DND-41 (cell line): ENCODE data around the gene ZBTB12.

Source experiments
- ATAC-seq: fragments of 200-7000 bp; cut with Tn5 transposase; 3 replicates; pipeline ENCODE4 v1.9.1; 2021; ENCODE audit warnings: low read depth; ENCODE audit not compliant: insufficient read depth
- DNase-seq: peaks from one replicate; pipeline ENCODE4 v3.0.0-alpha.2; 2020
- H2AFZ ChIP-seq: 2 replicates; pipeline ENCODE4 v1.6.0; 2012; ENCODE audit warnings: low read depth, low read length
- H3K27ac ChIP-seq: 2 replicates; pipeline ENCODE4 v1.5.1; 2012; ENCODE audit warnings: low read length, inconsistent platforms
- H3K27me3 ChIP-seq: fragments of 200-600 bp; sonication (generic); 2 replicates; pipeline ENCODE4 v1.6.0; 2012; ENCODE audit warnings: low read length, mild to moderate bottlenecking, inconsistent platforms; ENCODE audit not compliant: insufficient read depth, poor library complexity
- H3K36me3 ChIP-seq: 2 replicates; pipeline ENCODE4 v1.5.1; 2012; ENCODE audit warnings: low read length, inconsistent platforms; ENCODE audit not compliant: insufficient read depth
- H3K4me1 ChIP-seq: 2 replicates; pipeline ENCODE4 v1.5.1; 2012; ENCODE audit warnings: mild to moderate bottlenecking, low read length; ENCODE audit not compliant: insufficient read depth
- H3K4me2 ChIP-seq: 2 replicates; pipeline ENCODE4 v1.6.0; 2012; ENCODE audit warnings: mild to moderate bottlenecking, moderate library complexity, low read length, inconsistent platforms; ENCODE audit not compliant: insufficient read depth
- H3K4me3 ChIP-seq, 2 experiments: fragments of 200-600 bp in 1 of 2; shearing (Covaris generic) in 1 of 2; 2 replicates each; pipeline ENCODE4 v1.5.1; 2012 to 2016; ENCODE audit warnings: inconsistent platforms in 2 of 2, low read length in 2 of 2, mild to moderate bottlenecking in 2 of 2, low read depth in 1 of 2, moderate library complexity in 1 of 2
- H3K79me2 ChIP-seq: 2 replicates; pipeline ENCODE4 v1.6.0; 2012; ENCODE audit warnings: low read length, inconsistent platforms; ENCODE audit not compliant: insufficient read depth
- H3K9ac ChIP-seq: 2 replicates; pipeline ENCODE4 v1.6.0; 2012; ENCODE audit warnings: low read depth, mild to moderate bottlenecking, inconsistent platforms, low read length, moderate library complexity
- H3K9me3 ChIP-seq: 2 replicates; pipeline ENCODE4 v1.5.1; 2012; ENCODE audit warnings: low read length, moderate library complexity, mild to moderate bottlenecking, inconsistent platforms; ENCODE audit not compliant: insufficient read depth, severe bottlenecking
- H4K20me1 ChIP-seq: 2 replicates; pipeline ENCODE4 v1.6.0; 2012; ENCODE audit warnings: low read length; ENCODE audit not compliant: insufficient read depth
- CTCF ChIP-seq: IDR thresholded peaks from 2 replicates; pipeline ENCODE4 v1.5.1; 2012; ENCODE audit warnings: borderline replicate concordance, low read length, moderate library complexity, mild to moderate bottlenecking; ENCODE audit not compliant: poor library complexity, severe bottlenecking; ENCODE audit errors: extremely low read depth
- EZH2 ChIP-seq: IDR thresholded peaks from 3 replicates; pipeline ENCODE4 v1.6.1; 2012; ENCODE audit warnings: borderline replicate concordance, low read depth, mild to moderate bottlenecking, moderate library complexity, low read length, inconsistent platforms; ENCODE audit not compliant: severe bottlenecking

ZBTB12 gene

GRCh38 chr6:31886541-31886991 is 15.3 kb downstream of the ZBTB12 start:
- peaks cover 88% of the 10 kb centered on the region for H3K36me3 ChIP-seq
- no peak for ATAC-seq
- no peaks in the 10 kb centered on the region for H3K27me3 ChIP-seq
- no peak overlapping the region for H3K4me3 ChIP-seq
- no peak overlapping the region for H2AFZ ChIP-seq
- H3K4me1 ChIP-seq, result no peaks in the 10 kb centered on the region
- H3K9ac ChIP-seq, result no peak overlapping the region
- H3K79me2 ChIP-seq, result 0 out of 2 replicates have a peak, but pooled peaks cover 4% of the 10 kb centered on the region
- DNase-seq, result no peak
- no peaks in the 10 kb centered on the region for H3K9me3 ChIP-seq
- no peak overlapping the region for H3K27ac ChIP-seq
- TF ChIP-seq CTCF (no peak), EZH2 (no peak)
- peaks cover 29% of the 10 kb centered on the region; the same call in 1 of the 2 replicates for H4K20me1 ChIP-seq
- H3K4me2 ChIP-seq, result no peak overlapping the region

- H2AFZ ChIP-seq, result no peak overlapping the region
- H3K36me3 ChIP-seq, result peaks cover 95% of the 10 kb centered on the region
- DNase-seq, result no peak
- no peaks in the 10 kb centered on the region for H3K4me1 ChIP-seq
- TF ChIP-seq CTCF (no peak), EZH2 (no peak)
- peaks cover 29% of the 10 kb centered on the region for H4K20me1 ChIP-seq
- H3K4me2 ChIP-seq, result no peak overlapping the region
- H3K9ac ChIP-seq, result no peak overlapping the region
- no peak for ATAC-seq
- H3K4me3 ChIP-seq, result no peak overlapping the region
- H3K27me3 ChIP-seq, result no peaks in the 10 kb centered on the region
- no peak overlapping the region for H3K27ac ChIP-seq
- H3K79me2 ChIP-seq, result 0 out of 2 replicates have a peak, but pooled peaks cover 4% of the 10 kb centered on the region
- H3K9me3 ChIP-seq, result no peaks in the 10 kb centered on the region
Observed at GRCh38 chr6:31884528-31885035, 17.3 kb downstream of the ZBTB12 start.

GRCh38 chr6:31883676-31884075 is 18.2 kb downstream of the ZBTB12 start:
- H3K4me2 ChIP-seq, result no peak overlapping the region
- ATAC-seq, result no peak
- H3K27me3 ChIP-seq, result no peaks in the 10 kb centered on the region
- H3K9me3 ChIP-seq, result no peaks in the 10 kb centered on the region
- H3K27ac ChIP-seq, result no peak overlapping the region
- DNase-seq, result no peak
- H4K20me1 ChIP-seq, result peaks cover 29% of the 10 kb centered on the region
- H3K4me1 ChIP-seq, result no peaks in the 10 kb centered on the region
- H3K9ac ChIP-seq, result no peak overlapping the region
- peaks cover 87% of the 10 kb centered on the region for H3K36me3 ChIP-seq
- TF ChIP-seq CTCF (no peak), EZH2 (no peak)
- 0 out of 2 replicates have a peak, but pooled peaks cover 4% of the 10 kb centered on the region for H3K79me2 ChIP-seq
- H2AFZ ChIP-seq, result no peak overlapping the region
- H3K4me3 ChIP-seq, result no peak overlapping the region

- Histone ChIP-seq H3K4me3 (no peak overlapping the region), H2AFZ (no peak overlapping the region), H3K79me2 (no peaks in the 10 kb centered on the region), H3K9ac (no peak overlapping the region), H3K4me2 (no peak overlapping the region), H3K9me3 (no peaks in the 10 kb centered on the region), H3K27me3 (no peaks in the 10 kb centered on the region), H3K27ac (no peak overlapping the region), H3K36me3 (peaks cover 74% of the 10 kb centered on the region), H3K4me1 (no peaks in the 10 kb centered on the region), H4K20me1 (peaks cover 18% of the 10 kb centered on the region; the same call in 1 of the 2 replicates)
- TF ChIP-seq EZH2 (no peak), CTCF (no peak)
- ATAC-seq (no peak), DNase-seq (no peak)
Observed at GRCh38 chr6:31882344-31882743, 19.5 kb downstream of the ZBTB12 start.
